Liver (tissue), 3 donors: Measurements from ENCODE around the gene FMO1.

ENCODE experiments used
- ATF3 ChIP-seq: IDR thresholded peaks from 2 replicates; pipeline ENCODE4 v1.6.1; 2016; ENCODE audit warnings: antibody characterized with exemption
- CTCF ChIP-seq: fragments of 150-350 bp; IDR thresholded peaks from 2 replicates; pipeline ENCODE4 v1.5.1; 2017; ENCODE audit warnings: improper control_type of control experiment, low read depth, low read length; ENCODE audit not compliant: missing input control
- EGR1 ChIP-seq, 2 donors: IDR thresholded peaks; 2 replicates each; pipeline ENCODE4 v1.6.1; 2016 to 2018; ENCODE audit warnings: antibody characterized with exemption in 2 of 2, low read depth in 2 of 2
- GABPA ChIP-seq, 2 donors: IDR thresholded peaks in 1 of 2; conservative IDR thresholded peaks in 1 of 2; 2 replicates each; pipeline ENCODE4 v1.6.1; 2016; ENCODE audit warnings: antibody characterized with exemption in 2 of 2, mild to moderate bottlenecking in 1 of 2, moderate library complexity in 1 of 2
- MAX ChIP-seq: IDR thresholded peaks from 2 replicates; pipeline ENCODE4 v1.6.1; 2016; ENCODE audit warnings: antibody characterized with exemption
- RAD21 ChIP-seq, 2 donors: IDR thresholded peaks; 2 replicates each; pipeline ENCODE4 v1.6.1; 2016; ENCODE audit warnings: antibody characterized with exemption in 2 of 2, mild to moderate bottlenecking in 2 of 2
- REST ChIP-seq: IDR thresholded peaks from 2 replicates; pipeline ENCODE4 v1.6.1; 2016; ENCODE audit warnings: antibody characterized with exemption, mild to moderate bottlenecking
- RXRA ChIP-seq, 2 donors: IDR thresholded peaks; 2 replicates each; pipeline ENCODE4 v1.6.1; 2017 to 2018; ENCODE audit warnings: antibody characterized with exemption in 2 of 2, mild to moderate bottlenecking in 1 of 2
- SP1 ChIP-seq: IDR thresholded peaks from 2 replicates; pipeline ENCODE4 v1.6.1; 2018; ENCODE audit warnings: antibody characterized with exemption, mild to moderate bottlenecking
- TAF1 ChIP-seq: conservative IDR thresholded peaks from 2 replicates; pipeline ENCODE4 v1.6.1; 2016; ENCODE audit warnings: antibody characterized with exemption, mild to moderate bottlenecking
- YY1 ChIP-seq: IDR thresholded peaks from 2 replicates; pipeline ENCODE4 v1.6.1; 2016; ENCODE audit warnings: antibody characterized with exemption, mild to moderate bottlenecking
- ZBTB33 ChIP-seq: IDR thresholded peaks from 2 replicates; pipeline ENCODE4 v1.6.1; 2016; ENCODE audit warnings: antibody characterized with exemption
- donor health status: healthy.
- donor health status: healthy.

GRCh38 chr1:171280599-171280998 is 32.3 kb downstream of the FMO1 start:
- TF ChIP-seq CTCF, result no peak
- TF ChIP-seq EGR1 (IDR thresholded peaks at IDR 0.05; ENCODE audit: low read depth in 2 of 2), result no peak
- TF ChIP-seq MAX, result no peak
- no peak for TF ChIP-seq GABPA (IDR thresholded peaks at IDR 0.05 in 1 of 2, conservative IDR thresholded peaks at IDR 0.05 in 1 of 2)
- TF ChIP-seq YY1, result no peak
- TF ChIP-seq TAF1, result no peak
- no peak for TF ChIP-seq SP1
- no peak for TF ChIP-seq RXRA (IDR thresholded peaks at IDR 0.05)
- TF ChIP-seq ATF3, result no peak
- TF ChIP-seq RAD21 (IDR thresholded peaks at IDR 0.05), result no peak
- no peak for TF ChIP-seq ZBTB33
- no peak for TF ChIP-seq REST
